ENCODE data around the gene CAMK2A.
"Not testable (repeated sequence)": the region's sequence is repeated elsewhere in the genome, so short reads cannot be mapped to it uniquely, and the experiment has no call there.

Gene CAMK2A

GRCh38 chr5:150253416-150254208 lies 36.0 kb downstream of the CAMK2A start:
- DNase-seq: no peak

GRCh38 chr5:150252489-150252888 lies 37.1 kb downstream of the CAMK2A start:
- DNase-seq: no peak

GRCh38 chr5:150251504-150251903 lies 38.1 kb downstream of the CAMK2A start:
- DNase-seq: no peak

- no peak for DNase-seq
Measured at GRCh38 chr5:150249744-150250143, 39.8 kb downstream of the CAMK2A start.

- DNase-seq: no peak
Measured at GRCh38 chr5:150248946-150249345, 40.6 kb downstream of the CAMK2A start.

- not testable (repeated sequence) for DNase-seq
Measured at GRCh38 chr5:150248493-150248892, 41.1 kb downstream of the CAMK2A start.

- DNase-seq: no peak
Measured at GRCh38 chr5:150247726-150248125, 41.8 kb downstream of the CAMK2A start.

GRCh38 chr5:150246835-150247234 lies 42.7 kb downstream of the CAMK2A start:
- DNase-seq: no peak

GRCh38 chr5:150246429-150246828 lies 43.1 kb downstream of the CAMK2A start:
- no peak for DNase-seq

GRCh38 chr5:150245808-150246207 lies 43.8 kb downstream of the CAMK2A start:
- DNase-seq: no peak

- no peak for DNase-seq
Measured at GRCh38 chr5:150245111-150245789, 44.3 kb downstream of the CAMK2A start.

- DNase-seq: no peak
Measured at GRCh38 chr5:150244209-150244608, 45.4 kb downstream of the CAMK2A start.

GRCh38 chr5:150243590-150243989 lies 46.0 kb downstream of the CAMK2A start:
- DNase-seq: no peak

- DNase-seq: no peak
Measured at GRCh38 chr5:150242251-150242894, 47.2 kb downstream of the CAMK2A start.

GRCh38 chr5:150241298-150242160 lies 48.0 kb downstream of the CAMK2A start:
- DNase-seq: no peak

GRCh38 chr5:150239794-150240122 lies 49.8 kb downstream of the CAMK2A start:
- DNase-seq: no peak

- DNase-seq: no peak
Measured at GRCh38 chr5:150239099-150239793, 50.3 kb downstream of the CAMK2A start.

- no peak for DNase-seq
Measured at GRCh38 chr5:150238646-150239045, 50.9 kb downstream of the CAMK2A start.

- DNase-seq: no peak
Measured at GRCh38 chr5:150236981-150237754, 52.4 kb downstream of the CAMK2A start.

- DNase-seq: no peak
Measured at GRCh38 chr5:150236313-150236712, 53.3 kb downstream of the CAMK2A start.

GRCh38 chr5:150235500-150235854 lies 54.1 kb downstream of the CAMK2A start:
- DNase-seq: no peak
